ENCODE results near the gene PCDH9. TPM values are rescaled to one million over a fixed set of nuclear protein-coding genes. Genes with fewer than 3 reads are reported as not detected.

Gene PCDH9
- total RNA-seq, 1 donor from 2014 or later: 9.8 TPM

DNA sequence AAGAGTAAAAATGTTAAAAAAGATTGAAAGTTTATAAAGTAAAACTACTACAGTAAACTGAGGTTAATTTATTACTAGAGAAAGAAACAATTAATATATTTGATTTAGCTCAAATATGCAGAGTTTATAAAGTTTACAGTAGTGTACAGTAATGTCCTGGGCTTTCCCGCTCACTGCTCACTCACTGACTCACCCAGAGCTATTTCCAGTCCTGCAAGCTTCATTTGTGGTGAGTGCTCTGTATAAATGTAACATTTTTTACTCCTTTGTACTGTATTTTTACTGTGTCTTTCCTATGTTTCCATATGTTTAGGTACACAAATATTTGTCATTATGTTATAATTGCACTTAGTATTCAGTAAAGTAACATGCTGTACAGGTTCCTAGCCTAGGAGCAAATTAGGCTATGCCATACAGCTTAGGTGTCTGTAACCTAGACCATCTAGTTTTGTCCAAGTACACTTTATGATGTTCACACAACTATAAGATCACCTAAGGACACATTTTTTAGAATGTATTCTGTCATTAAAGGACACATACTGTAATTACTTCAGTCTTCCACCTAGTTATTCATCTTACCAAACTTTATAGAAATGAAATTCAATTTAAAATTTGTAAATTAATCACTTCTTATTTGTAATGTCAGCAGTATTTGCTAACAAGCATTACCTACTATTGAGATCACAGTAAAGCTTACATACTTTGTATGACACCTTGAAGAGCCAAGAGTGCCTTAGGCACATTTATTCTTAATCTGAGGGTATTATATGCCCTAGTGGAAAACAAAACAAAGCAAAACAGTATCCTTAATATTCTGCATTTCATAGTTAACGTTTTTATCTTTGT lies 683.4 kb downstream of the PCDH9 start:
- no peaks in the 10 kb centered on the region for H3K36me3 Mint-ChIP-seq (ENCODE audit: low read depth)
- DNase-seq (ENCODE audit: low spot score): no peak
- H3K27me3 Mint-ChIP-seq (ENCODE audit: low read depth): no peaks in the 10 kb centered on the region
- H3K27ac Mint-ChIP-seq (ENCODE audit: unreplicated experiment): no peak overlapping the region
- H3K9me3 Mint-ChIP-seq (ENCODE audit: low read depth): no peaks in the 10 kb centered on the region
- H3K4me1 Mint-ChIP-seq (ENCODE audit: low read depth): peaks cover 5% of the 10 kb centered on the region
- TF ChIP-seq CTCF (IDR thresholded peaks at IDR 0.05): no peak
- no peak overlapping the region for H3K4me3 Mint-ChIP-seq (ENCODE audit: unreplicated experiment)

GRCh38 chr13:66543780-66544179 lies 686.4 kb downstream of the PCDH9 start:
- peak; percentile 28 for TF ChIP-seq CTCF (IDR thresholded peaks at IDR 0.05)
- Mint-ChIP-seq H3K36me3 (ENCODE audit: low read depth) (no peaks in the 10 kb centered on the region), H3K9me3 (ENCODE audit: low read depth) (peaks cover 5% of the 10 kb centered on the region), H3K27me3 (ENCODE audit: low read depth) (no peaks in the 10 kb centered on the region), H3K4me1 (ENCODE audit: low read depth) (peaks cover 5% of the 10 kb centered on the region), H3K27ac (ENCODE audit: unreplicated experiment) (no peak overlapping the region), H3K4me3 (ENCODE audit: unreplicated experiment) (no peak overlapping the region)
- DNase-seq (ENCODE audit: low spot score): no peak

DNA sequence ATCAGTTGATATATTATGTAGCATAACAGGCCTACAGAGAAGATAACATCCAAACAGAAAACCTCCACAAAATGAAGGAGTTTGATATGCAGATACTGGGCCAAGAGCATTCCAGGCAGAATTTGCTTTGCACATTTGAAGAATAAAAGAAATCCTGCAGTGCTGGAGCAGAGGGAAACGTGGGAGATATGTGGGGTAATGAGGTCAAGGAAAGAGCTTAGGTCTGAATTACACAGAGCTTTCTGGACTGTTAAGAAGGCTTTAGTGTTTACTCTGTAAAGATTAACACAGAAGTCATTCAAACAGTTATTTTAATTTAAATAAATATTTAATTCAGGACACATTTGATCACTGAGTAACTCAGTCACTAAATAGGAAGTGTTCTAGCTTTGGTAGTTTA lies 692.7 kb downstream of the PCDH9 start:
- Mint-ChIP-seq H3K27me3 (ENCODE audit: low read depth) (no peaks in the 10 kb centered on the region), H3K4me1 (ENCODE audit: low read depth) (peaks cover 21% of the 10 kb centered on the region), H3K36me3 (ENCODE audit: low read depth) (no peaks in the 10 kb centered on the region), H3K27ac (ENCODE audit: unreplicated experiment) (no peak overlapping the region), H3K4me3 (ENCODE audit: unreplicated experiment) (no peak overlapping the region), H3K9me3 (ENCODE audit: low read depth) (peaks cover 9% of the 10 kb centered on the region)
- no peak for TF ChIP-seq CTCF (IDR thresholded peaks at IDR 0.05)
- no peak for DNase-seq (ENCODE audit: low spot score)

- H3K27me3 Mint-ChIP-seq (ENCODE audit: low read depth): no peaks in the 10 kb centered on the region
- H3K4me1 Mint-ChIP-seq (ENCODE audit: low read depth): peaks cover 27% of the 10 kb centered on the region
- no peak overlapping the region for H3K27ac Mint-ChIP-seq (ENCODE audit: unreplicated experiment)
- no peak for DNase-seq (ENCODE audit: low spot score)
- H3K9me3 Mint-ChIP-seq (ENCODE audit: low read depth): peaks cover 14% of the 10 kb centered on the region
- TF ChIP-seq CTCF (IDR thresholded peaks at IDR 0.05): no peak
- H3K4me3 Mint-ChIP-seq (ENCODE audit: unreplicated experiment): no peak overlapping the region
- no peaks in the 10 kb centered on the region for H3K36me3 Mint-ChIP-seq (ENCODE audit: low read depth)
Measured at GRCh38 chr13:66536746-66537145, 693.4 kb downstream of the PCDH9 start.

DNA sequence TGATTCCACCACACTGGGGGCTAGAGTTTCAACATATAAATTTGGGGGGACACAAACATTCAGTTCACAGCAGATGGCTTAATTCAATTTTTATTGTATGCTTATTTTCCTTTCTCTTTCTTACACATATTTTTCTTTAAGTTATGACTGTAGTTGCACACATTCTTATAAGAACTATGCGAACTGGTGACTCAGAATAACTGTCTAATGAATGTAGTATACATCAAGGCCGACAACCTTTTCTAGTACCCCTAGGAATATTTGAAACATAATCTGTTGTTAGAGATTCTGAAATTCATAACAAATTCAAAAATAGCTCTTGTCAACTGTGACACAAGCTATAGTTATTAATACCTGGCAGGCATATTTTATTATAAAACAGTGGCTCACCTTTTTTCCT lies 695.6 kb downstream of the PCDH9 start:
- Mint-ChIP-seq H3K36me3 (ENCODE audit: low read depth) (no peaks in the 10 kb centered on the region), H3K4me1 (ENCODE audit: low read depth) (peaks cover 27% of the 10 kb centered on the region), H3K27me3 (ENCODE audit: low read depth) (no peaks in the 10 kb centered on the region), H3K9me3 (ENCODE audit: low read depth) (peaks cover 14% of the 10 kb centered on the region), H3K27ac (ENCODE audit: unreplicated experiment) (peak overlapping the region; percentile 59), H3K4me3 (ENCODE audit: unreplicated experiment) (no peak overlapping the region)
- no peak for TF ChIP-seq CTCF (IDR thresholded peaks at IDR 0.05)
- DNase-seq (ENCODE audit: low spot score): no peak
